Esophagus muscularis mucosa (tissue), 4 donors: ENCODE data around the gene CRELD1. TPM values are rescaled to one million over a fixed set of nuclear protein-coding genes. Genes with fewer than 3 reads are reported as not detected.

Source experiments
- DNase-seq: peaks from one replicate; pipeline ENCODE4 v3.0.0-alpha.2; 2017; ENCODE audit errors: extremely low spot score
- H3K27ac ChIP-seq, 4 donors: fragments of 200-600 bp; sonication (generic); replicated peaks in 1 of 4; 1 replicate in 3 of 4; 2 replicates in 1 of 4; pipeline ENCODE4 v1.5.1; 2016 to 2019; ENCODE audit warnings: mild to moderate bottlenecking in 1 of 4
- H3K27me3 ChIP-seq, 4 donors: fragments of 200-600 bp; sonication (generic); one replicate each; pipeline versions ENCODE4 v1.5.1 to v1.6.0; 2016 to 2019
- H3K36me3 ChIP-seq, 4 donors: fragments of 200-600 bp; sonication (generic); one replicate each; pipeline ENCODE4 v1.5.1; 2016 to 2019
- H3K4me1 ChIP-seq, 4 donors: fragments of 200-600 bp; sonication (generic); one replicate each; pipeline ENCODE4 v1.5.1; 2016 to 2019
- H3K4me3 ChIP-seq, 4 donors: fragments of 200-600 bp; sonication (generic); 1 replicate in 2 of 4; 2 replicates in 2 of 4; pipeline ENCODE4 v1.5.1; 2016 to 2019; ENCODE audit warnings: mild to moderate bottlenecking in 4 of 4, moderate library complexity in 1 of 4
- H3K9me3 ChIP-seq, 4 donors: fragments of 200-600 bp; sonication (generic); 1 replicate in 3 of 4; 2 replicates in 1 of 4; pipeline ENCODE4 v1.5.1; 2016 to 2019
- CTCF ChIP-seq, 3 experiments: fragments of 200-600 bp in 2 of 3; fragments of 450-650 bp in 1 of 3; sonication (generic) in 2 of 3; IDR thresholded peaks; one replicate each; pipeline ENCODE4 v1.5.1; 2017 to 2019; ENCODE audit warnings: antibody characterized with exemption in 3 of 3, mild to moderate bottlenecking in 2 of 3, moderate library complexity in 1 of 3
- EP300 ChIP-seq: sonication (generic); formaldehyde crosslinking; IDR thresholded peaks from one replicate; pipeline ENCODE4 v1.6.1; 2017; ENCODE audit warnings: antibody characterized with exemption
- POLR2A ChIP-seq: fragments of 450-650 bp; IDR thresholded peaks from one replicate; pipeline ENCODE4 v1.6.1; 2017; ENCODE audit warnings: antibody characterized with exemption, moderate library complexity, mild to moderate bottlenecking, low read depth
- POLR2AphosphoS5 ChIP-seq, 2 donors: sonication (generic); formaldehyde crosslinking; IDR thresholded peaks; one replicate each; pipeline ENCODE4 v1.6.1; 2017; ENCODE audit warnings: antibody characterized with exemption in 2 of 2
- WGBS: methylation state at CpG from one replicate; pipeline ENCODE4 v1.1.5; 2018; 5-methylcytosine and 5-hydroxymethylcytosine counted together
- intact Hi-C: fragments of 100-400 bp; cut with DNase I; formaldehyde crosslinking; loops from one replicate; pipeline ENCODE4 v1.15.1; 2023
- total RNA-seq, 4 donors: library from RNA; depleted of rRNA; stranded (reverse); fragments of >200 nt; gene quantifications; one replicate each; pipeline versions ENCODE4 v1.1.0 to v1.2.1, GENCODE V29; 2016

Gene CRELD1
- total RNA-seq, 4 donors from 2014 or later: 38.6 to 62.9 (median 52.0) TPM

- 54% methylated on average over 8 of the region's 13 CpGs for WGBS
- peak within 1 kb of the TSS; percentile 15 to 39 (median 22) for H3K4me3 ChIP-seq
- no peak for DNase-seq
- H3K27ac ChIP-seq: no peak within 1 kb of the TSS
- intact Hi-C loops: no loop called here
- H3K9me3 ChIP-seq: no peaks in the 10 kb centered on the region
- no peaks in the 10 kb centered on the region for H3K36me3 ChIP-seq
- no peaks in the 10 kb centered on the region for H3K27me3 ChIP-seq
- no peak for TF ChIP-seq POLR2A
- TF ChIP-seq EP300: no peak
- no peak for TF ChIP-seq CTCF (IDR thresholded peaks at IDR 0.05)
- no peak for TF ChIP-seq POLR2AphosphoS5 (IDR thresholded peaks at IDR 0.05)
- peaks cover 0 to 30% (median 20%) of the 10 kb centered on the region in 4 donors for H3K4me1 ChIP-seq
Observed at GRCh38 chr3:9902372-9903237, 31.0 kb upstream of the CRELD1 start, which contains the start of gene IL17RE. TSS of gene IL17RE (plus strand) at chr3:9902848. CDS start at chr3:9902933, 85 bp downstream.

- Histone ChIP-seq H3K4me3 (peak overlapping the region in 3 of 4 donors; percentile 15 to 39 (median 16)), H3K9me3 (no peaks in the 10 kb centered on the region), H3K27me3 (no peaks in the 10 kb centered on the region), H3K27ac (no peak overlapping the region), H3K4me1 (peaks cover 0 to 24% (median 14%) of the 10 kb centered on the region in 4 donors), H3K36me3 (no peaks in the 10 kb centered on the region)
- no peak for DNase-seq
- intact Hi-C loops: no loop called here
- no peak for TF ChIP-seq EP300
- no peak for TF ChIP-seq CTCF (IDR thresholded peaks at IDR 0.05)
- no peak for TF ChIP-seq POLR2A
- no peak for TF ChIP-seq POLR2AphosphoS5 (IDR thresholded peaks at IDR 0.05)
- 35% methylated on average over 4 of the region's 4 CpGs for WGBS
Observed at GRCh38 chr3:9903238-9903624, 30.4 kb upstream of the CRELD1 start.

GRCh38 chr3:9903904-9904303 lies 29.7 kb upstream of the CRELD1 start:
- Histone ChIP-seq H3K27ac (no peak overlapping the region), H3K4me1 (peaks cover 0 to 17% (median 7%) of the 10 kb centered on the region in 4 donors), H3K9me3 (no peaks in the 10 kb centered on the region), H3K4me3 (no peak overlapping the region), H3K27me3 (no peaks in the 10 kb centered on the region), H3K36me3 (no peaks in the 10 kb centered on the region)
- no peak for TF ChIP-seq POLR2AphosphoS5 (IDR thresholded peaks at IDR 0.05)
- 98% methylated on average over 4 of the region's 4 CpGs for WGBS
- intact Hi-C loops: no loop called here
- no peak for DNase-seq

GRCh38 chr3:9906480-9906879 lies 27.2 kb upstream of the CRELD1 start:
- Histone ChIP-seq H3K4me1 (peaks cover 0 to 16% (median 4%) of the 10 kb centered on the region in 4 donors), H3K9me3 (no peaks in the 10 kb centered on the region), H3K36me3 (no peaks in the 10 kb centered on the region), H3K4me3 (no peak overlapping the region), H3K27ac (no peak overlapping the region), H3K27me3 (no peaks in the 10 kb centered on the region)
- TF ChIP-seq POLR2A: no peak
- no peak for TF ChIP-seq CTCF (IDR thresholded peaks at IDR 0.05)
- no peak for TF ChIP-seq EP300
- TF ChIP-seq POLR2AphosphoS5 (IDR thresholded peaks at IDR 0.05): no peak
- 92% methylated on average over 5 of the region's 5 CpGs for WGBS
- DNase-seq: no peak
- intact Hi-C loops: no loop called here

- intact Hi-C loops: no loop called here
- TF ChIP-seq EP300 (no peak), POLR2AphosphoS5 (IDR thresholded peaks at IDR 0.05) (no peak), POLR2A (no peak), CTCF (IDR thresholded peaks at IDR 0.05) (no peak)
- DNase-seq: no peak
- H3K4me1 ChIP-seq: peaks cover 0 to 4% (median under 1%) of the 10 kb centered on the region in 4 donors
- no peaks in the 10 kb centered on the region for H3K27me3 ChIP-seq
- H3K36me3 ChIP-seq: no peaks in the 10 kb centered on the region
- H3K27ac ChIP-seq: no peak overlapping the region
- WGBS: 97% methylated on average over 3 of the region's 3 CpGs
- H3K9me3 ChIP-seq: no peaks in the 10 kb centered on the region
- no peak overlapping the region for H3K4me3 ChIP-seq
Observed at GRCh38 chr3:9908286-9908685, 25.3 kb upstream of the CRELD1 start.
